A549 (cell line): ENCODE measurements around the gene TNFSF4.

Experiments used
- JUN ChIP-seq, 2 experiments: fragments of >200 bp; sonication (Bioruptor Twin); formaldehyde crosslinking; IDR thresholded peaks; 2 replicates in 1 of 2; 3 replicates in 1 of 2; pipeline ENCODE4 v1.6.1; 2016 to 2017
- MAX ChIP-seq: IDR thresholded peaks from 2 replicates; pipeline ENCODE4 v1.6.1; 2012
- MAZ ChIP-seq: fragments of 150-350 bp; IDR thresholded peaks from 2 replicates; pipeline ENCODE4 v1.6.1; 2014; ENCODE audit warnings: antibody characterized with exemption, low read depth, low read length, borderline replicate concordance
- NFE2L2 ChIP-seq: fragments of 150-350 bp; conservative IDR thresholded peaks from 2 replicates; pipeline ENCODE4 v1.6.1; 2014; ENCODE audit warnings: low read length
- NPAS2 ChIP-seq: fragments of 250-450 bp; sonication (Bioruptor Pico); IDR thresholded peaks from 2 replicates; pipeline ENCODE4 v1.8.0; 2022; ENCODE audit warnings: mild to moderate bottlenecking, moderate library complexity, borderline replicate concordance
- POLR2A ChIP-seq: IDR thresholded peaks from 2 replicates; pipeline ENCODE4 v1.6.1; 2012; ENCODE audit warnings: mild to moderate bottlenecking, low read length
- POLR2AphosphoS2 ChIP-seq: conservative IDR thresholded peaks from 2 replicates; pipeline ENCODE4 v1.6.1; 2012; ENCODE audit warnings: low read length, improper control_type of control experiment, inconsistent platforms
- RAD21 ChIP-seq, 2 experiments: fragments of >200 bp in 1 of 2; sonication (Bioruptor Twin) in 1 of 2; formaldehyde crosslinking in 1 of 2; IDR thresholded peaks in 1 of 2; conservative IDR thresholded peaks in 1 of 2; 2 replicates in 1 of 2; 3 replicates in 1 of 2; pipeline ENCODE4 v1.6.1; 2012 to 2018; ENCODE audit warnings: inconsistent platforms in 1 of 2
- RARB ChIP-seq: fragments of 250-450 bp; sonication (Bioruptor Pico); IDR thresholded peaks from 2 replicates; pipeline ENCODE4 v1.8.0; 2021; ENCODE audit warnings: mild to moderate bottlenecking, moderate library complexity
- RCOR1 ChIP-seq: fragments of 150-350 bp; IDR thresholded peaks from 2 replicates; pipeline ENCODE4 v1.6.1; 2014; ENCODE audit warnings: antibody characterized with exemption, low read length, low read depth
- REST ChIP-seq: fragments of 200-600 bp; sonication (generic); IDR thresholded peaks from 2 replicates; pipeline ENCODE4 v1.6.1; 2016; ENCODE audit warnings: antibody characterized with exemption, mild to moderate bottlenecking, moderate library complexity
- TF ChIP-seq, protein P1 (sequence below): fragments of >200 bp; sonication (Bioruptor Twin); formaldehyde crosslinking; IDR thresholded peaks from 3 replicates; pipeline ENCODE4 v1.5.1; 2016
- TF ChIP-seq, protein P2 (sequence below): fragments of 150-350 bp; IDR thresholded peaks from 2 replicates; pipeline ENCODE4 v1.6.1; 2014; ENCODE audit warnings: low read depth, mild to moderate bottlenecking, low read length

DNA sequence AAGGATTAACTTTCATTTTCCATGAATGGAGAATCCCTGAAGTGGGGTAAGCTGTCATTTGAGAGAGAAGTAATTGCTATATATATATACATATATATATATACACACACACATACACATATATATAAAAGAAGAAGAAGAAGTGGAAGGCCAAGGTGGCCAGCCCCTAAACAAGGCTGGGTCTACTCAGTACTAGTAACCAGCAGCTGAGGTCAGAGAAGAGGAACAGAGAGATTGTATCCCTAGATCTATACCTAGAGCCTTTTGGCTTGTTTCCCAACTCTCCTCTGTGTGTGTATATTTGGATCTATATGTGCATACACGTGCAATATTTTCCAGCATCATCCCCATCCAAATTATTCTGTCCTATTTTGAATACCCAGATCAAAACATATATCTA lies 5.2 kb downstream of the TNFSF4 start:
- TF ChIP-seq RARB (no peak), POLR2A (no peak), MAX (no peak), RCOR1 (no peak), NFE2L2 (no peak), POLR2AphosphoS2 (no peak), RAD21 (conservative IDR thresholded peaks at IDR 0.05 in 1 of 2, IDR thresholded peaks at IDR 0.05 in 1 of 2) (no peak), JUN (IDR thresholded peaks at IDR 0.05) (no peak), REST (no peak), MAZ (no peak), NPAS2 (CRISPR knock-in tag) (no peak)
- TF ChIP-seq, protein P1, sequence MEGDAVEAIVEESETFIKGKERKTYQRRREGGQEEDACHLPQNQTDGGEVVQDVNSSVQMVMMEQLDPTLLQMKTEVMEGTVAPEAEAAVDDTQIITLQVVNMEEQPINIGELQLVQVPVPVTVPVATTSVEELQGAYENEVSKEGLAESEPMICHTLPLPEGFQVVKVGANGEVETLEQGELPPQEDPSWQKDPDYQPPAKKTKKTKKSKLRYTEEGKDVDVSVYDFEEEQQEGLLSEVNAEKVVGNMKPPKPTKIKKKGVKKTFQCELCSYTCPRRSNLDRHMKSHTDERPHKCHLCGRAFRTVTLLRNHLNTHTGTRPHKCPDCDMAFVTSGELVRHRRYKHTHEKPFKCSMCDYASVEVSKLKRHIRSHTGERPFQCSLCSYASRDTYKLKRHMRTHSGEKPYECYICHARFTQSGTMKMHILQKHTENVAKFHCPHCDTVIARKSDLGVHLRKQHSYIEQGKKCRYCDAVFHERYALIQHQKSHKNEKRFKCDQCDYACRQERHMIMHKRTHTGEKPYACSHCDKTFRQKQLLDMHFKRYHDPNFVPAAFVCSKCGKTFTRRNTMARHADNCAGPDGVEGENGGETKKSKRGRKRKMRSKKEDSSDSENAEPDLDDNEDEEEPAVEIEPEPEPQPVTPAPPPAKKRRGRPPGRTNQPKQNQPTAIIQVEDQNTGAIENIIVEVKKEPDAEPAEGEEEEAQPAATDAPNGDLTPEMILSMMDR: no peak
- TF ChIP-seq, protein P2, sequence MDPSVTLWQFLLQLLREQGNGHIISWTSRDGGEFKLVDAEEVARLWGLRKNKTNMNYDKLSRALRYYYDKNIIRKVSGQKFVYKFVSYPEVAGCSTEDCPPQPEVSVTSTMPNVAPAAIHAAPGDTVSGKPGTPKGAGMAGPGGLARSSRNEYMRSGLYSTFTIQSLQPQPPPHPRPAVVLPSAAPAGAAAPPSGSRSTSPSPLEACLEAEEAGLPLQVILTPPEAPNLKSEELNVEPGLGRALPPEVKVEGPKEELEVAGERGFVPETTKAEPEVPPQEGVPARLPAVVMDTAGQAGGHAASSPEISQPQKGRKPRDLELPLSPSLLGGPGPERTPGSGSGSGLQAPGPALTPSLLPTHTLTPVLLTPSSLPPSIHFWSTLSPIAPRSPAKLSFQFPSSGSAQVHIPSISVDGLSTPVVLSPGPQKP: no peak
